GM18867 (cell line): Measurements from ENCODE around the gene PSG6.
"Not testable (repeated sequence)": the region's sequence is repeated elsewhere in the genome, so short reads cannot be mapped to it uniquely, and the experiment has no call there.

Experiments
- ATAC-seq: cut with Tn5 transposase; IDR thresholded peaks from one replicate; pipeline ENCODE4 v1.9.1; 2021; ENCODE audit warnings: mild to moderate bottlenecking, moderate library complexity; ENCODE audit not compliant: unreplicated experiment

PSG6 gene

DNA sequence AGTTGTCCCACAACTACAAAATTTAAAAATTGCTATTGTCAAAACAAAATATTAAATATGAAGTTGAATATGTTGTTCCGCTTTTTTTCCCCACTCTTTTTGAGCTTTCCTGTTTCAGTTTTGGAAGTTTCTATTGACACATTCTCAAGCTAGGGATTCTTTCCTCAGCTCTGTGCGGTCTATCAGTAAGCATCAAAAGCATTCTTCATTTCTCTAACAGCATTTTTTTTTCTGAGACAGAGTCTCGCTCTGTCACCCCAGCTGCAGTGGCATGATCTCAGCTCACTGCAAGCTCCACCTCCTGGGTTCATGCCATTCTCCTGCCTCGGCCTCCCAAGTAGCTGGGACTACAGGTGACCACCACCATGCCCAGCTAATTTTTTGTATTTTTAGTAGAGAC is 4.8 kb downstream of the PSG6 start:
- ATAC-seq = not testable (repeated sequence)

DNA sequence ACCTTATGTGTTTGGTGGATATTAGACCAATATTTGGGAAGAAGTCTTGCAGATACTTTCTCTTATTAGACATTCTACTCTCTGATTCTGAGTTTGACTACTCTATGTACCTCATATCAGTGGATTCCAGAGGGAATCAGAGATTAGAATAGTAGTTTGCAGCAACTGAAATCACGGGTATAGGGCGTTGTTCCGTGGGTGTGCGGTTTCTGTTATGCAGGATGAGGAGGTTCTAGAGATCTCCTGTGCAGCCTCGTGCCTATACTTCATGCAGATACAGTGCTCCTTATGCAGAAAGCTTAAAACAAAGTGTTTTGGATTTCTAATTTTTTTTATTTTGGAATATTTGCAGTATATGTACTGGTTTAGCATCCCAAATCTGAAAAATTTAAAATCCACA is 6.0 kb downstream of the PSG6 start:
- ATAC-seq = not testable (repeated sequence)

DNA sequence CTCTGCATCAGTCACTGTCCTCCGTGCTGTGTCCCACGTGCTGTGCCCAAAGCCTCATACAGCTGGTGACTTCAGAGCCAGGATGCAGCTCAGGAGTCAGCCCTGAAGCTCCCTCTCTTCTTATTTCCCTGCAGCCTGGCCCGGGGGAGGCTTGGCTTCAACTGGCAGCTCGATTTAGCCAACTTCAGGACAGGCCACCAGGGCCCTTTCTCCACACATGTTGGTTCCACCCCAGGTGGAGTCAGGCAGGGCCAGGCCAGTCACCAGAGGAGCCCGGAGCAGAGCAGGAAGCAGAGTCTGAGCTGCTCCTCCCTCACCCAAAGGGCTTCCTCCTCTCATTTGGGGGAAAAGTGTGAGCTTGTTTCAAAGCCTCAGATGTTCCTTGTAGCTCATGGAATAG is 11.5 kb downstream of the PSG6 start:
- not testable (repeated sequence) for ATAC-seq

DNA sequence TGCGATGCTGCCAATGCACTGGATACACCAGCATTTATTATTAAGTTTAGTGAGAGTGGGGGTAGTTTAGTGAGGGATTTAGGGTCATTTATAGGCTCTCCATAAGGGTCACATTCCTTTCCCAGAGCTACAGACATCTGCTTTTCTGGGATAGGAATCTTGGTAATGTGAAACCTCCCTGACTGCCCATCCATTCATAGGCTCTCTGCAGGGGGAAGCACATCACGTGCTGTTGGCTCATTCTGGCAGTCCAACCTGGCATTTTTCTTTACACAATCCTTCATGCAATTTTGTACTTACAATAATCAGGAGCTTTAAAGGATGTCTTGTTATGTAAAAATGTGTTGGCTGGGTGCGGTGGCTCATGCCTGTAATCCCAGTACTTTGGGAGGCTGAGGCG is 17.1 kb downstream of the PSG6 start:
- not testable (repeated sequence) for ATAC-seq

DNA sequence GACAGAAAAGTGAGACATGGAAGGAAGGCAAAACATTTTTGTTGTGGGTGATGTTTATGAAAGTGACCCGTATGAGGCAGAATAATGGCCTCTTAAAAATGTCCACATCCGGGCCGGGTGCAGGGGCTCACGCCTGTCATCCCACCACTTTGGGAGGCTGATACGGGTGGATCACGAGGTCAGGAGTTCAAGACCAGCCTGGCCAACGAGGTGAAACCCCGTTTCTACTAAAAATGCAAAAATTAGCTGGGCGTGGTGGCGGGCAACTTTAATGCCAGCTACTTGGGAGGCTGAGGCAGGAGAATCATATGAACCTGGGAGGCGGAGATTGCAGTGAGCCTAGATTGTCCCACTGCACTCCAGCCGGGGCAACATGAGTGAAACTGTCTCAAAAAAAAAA is 18.0 kb downstream of the PSG6 start:
- not testable (repeated sequence) for ATAC-seq

DNA sequence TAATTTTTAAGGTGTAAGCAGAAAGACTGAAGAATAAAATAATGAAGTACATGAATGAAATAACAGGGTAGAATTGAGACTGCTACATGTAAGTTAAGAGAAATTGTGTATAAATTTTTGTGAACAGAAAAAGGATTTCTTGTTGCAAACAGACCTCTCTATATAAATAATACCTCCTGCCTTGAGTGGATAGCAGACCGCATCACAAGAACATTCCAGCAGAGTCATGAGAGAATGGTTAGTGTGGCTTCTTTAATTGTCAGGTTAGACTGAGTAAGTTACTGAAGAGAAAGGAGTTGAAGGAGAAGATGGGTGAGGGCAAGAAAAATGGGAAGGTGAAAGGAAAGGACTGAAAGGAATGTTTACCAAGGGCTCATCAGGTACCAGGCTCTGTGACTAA is 18.6 kb downstream of the PSG6 start:
- ATAC-seq = not testable (repeated sequence)

DNA sequence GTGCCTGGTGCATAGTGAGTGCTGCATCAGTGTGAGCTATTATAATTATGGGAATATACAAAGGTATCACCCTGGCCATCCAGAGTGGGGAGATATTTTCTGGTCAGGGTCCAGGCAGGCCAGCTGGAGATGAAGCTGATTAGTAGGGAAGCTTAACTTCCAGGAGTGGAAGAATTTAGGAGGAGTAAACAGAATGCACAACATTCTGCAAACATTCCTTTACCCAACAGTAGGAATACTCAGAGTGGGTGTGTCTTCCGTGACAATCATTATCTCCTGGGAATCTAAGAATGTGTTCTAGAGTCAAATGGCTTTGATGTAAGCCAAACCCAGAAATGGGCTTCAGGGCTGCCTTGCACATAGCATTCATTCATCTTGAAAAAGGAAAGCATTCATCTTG is 19.0 kb downstream of the PSG6 start:
- ATAC-seq = not testable (repeated sequence)

DNA sequence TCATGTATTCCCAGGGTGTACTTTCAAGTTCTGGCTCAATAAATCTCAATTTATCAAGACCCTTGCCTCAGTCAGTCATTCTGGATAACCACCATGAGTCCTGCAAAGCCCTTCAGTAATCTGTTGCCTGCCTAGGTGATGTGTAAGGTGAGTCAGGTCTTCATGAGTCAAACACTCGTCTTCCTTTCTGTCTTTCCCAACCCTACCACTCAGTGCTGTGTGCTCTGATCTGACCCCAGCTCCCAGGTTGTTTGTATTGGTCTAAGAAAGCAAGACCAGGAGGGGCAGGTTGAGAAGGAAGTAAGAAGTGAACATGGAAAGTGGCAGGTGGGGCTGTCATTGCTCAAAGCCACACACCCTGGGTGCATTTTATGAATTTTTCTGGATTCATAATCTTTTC is 20.0 kb downstream of the PSG6 start:
- not testable (repeated sequence) for ATAC-seq

DNA sequence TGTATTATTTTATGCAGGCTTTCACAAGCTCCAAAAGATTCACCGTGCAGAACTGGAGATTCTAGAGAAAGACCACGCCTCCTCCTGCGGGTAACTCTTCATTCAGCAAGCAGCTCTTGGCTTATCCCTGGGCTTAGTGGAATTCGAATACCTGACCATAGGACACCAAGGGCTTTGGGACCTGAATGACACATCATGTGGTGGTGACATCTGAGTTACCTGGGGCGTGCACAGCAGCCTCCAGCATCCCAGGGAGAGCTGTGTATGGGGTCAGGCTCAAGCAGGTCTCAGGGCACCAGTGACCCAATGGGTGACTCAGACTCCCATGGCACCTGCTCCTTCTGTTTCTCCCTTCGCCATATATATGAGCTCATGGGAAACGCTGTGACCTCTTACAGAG is 27.2 kb downstream of the PSG6 start:
- not testable (repeated sequence) for ATAC-seq

DNA sequence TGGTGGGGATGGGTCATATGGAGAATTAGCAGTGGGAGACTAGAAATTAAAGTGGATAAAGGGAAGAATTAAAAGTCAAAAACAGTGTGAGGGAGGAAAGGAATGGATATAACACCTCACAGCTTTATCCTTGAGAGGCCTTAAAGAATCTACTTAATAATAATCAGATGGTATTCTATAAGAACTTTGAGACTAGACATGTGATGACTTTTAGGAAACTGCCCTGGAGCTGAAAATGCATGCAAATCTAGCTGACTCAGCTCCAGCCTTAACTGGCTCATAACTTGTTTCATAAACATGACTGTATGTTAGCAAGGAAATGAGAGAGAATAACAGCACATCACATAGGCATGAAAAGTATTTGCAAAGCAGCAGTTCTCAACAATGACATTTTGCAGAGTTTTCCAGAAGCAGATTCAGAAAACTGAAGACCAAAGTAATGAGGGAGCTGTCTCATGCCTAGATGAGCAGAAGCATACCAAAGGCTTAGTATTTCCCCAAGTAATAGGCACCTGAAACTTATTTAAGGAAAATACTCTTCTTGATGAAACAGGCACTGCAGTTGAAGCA is 29.7 kb downstream of the PSG6 start:
- not testable (repeated sequence) for ATAC-seq

DNA sequence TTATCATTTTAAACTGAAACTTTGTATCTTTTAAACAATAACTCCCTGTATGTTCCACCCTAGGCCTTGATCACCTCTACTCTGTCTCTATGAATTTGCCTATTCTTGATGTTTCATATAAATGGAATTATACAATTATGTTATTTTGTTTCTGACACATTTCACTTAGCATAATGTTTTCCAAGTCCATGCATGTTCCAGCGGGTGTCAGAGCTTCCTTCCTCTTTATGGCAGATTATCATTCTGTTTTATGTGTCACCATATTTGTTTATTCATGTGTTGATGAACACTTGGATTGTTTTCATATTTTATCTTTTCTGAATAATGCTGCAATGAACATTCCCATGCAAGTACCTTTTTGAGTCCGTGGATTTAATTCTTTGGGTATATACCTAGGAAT is 35.0 kb downstream of the PSG6 start:
- not testable (repeated sequence) for ATAC-seq

DNA sequence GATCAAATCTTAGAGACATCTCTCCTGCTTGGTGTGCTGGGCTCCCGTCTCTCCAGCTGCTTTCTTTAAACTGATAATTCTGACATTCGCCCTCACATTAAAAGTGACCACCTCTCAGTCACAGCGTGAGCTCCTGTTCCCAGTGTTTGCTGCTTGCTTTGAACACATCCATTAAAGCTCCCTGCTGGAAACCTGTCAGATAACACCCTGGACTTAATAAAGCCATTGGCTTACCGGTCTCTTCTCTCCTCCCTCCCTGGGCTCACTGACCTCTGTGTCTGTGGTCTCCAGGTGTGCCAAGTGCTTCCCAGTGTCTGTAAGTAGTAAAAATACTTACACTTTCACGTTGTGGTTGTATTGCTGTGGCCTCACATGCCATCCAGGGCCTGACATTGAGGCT is 35.7 kb downstream of the PSG6 start:
- ATAC-seq = not testable (repeated sequence)

DNA sequence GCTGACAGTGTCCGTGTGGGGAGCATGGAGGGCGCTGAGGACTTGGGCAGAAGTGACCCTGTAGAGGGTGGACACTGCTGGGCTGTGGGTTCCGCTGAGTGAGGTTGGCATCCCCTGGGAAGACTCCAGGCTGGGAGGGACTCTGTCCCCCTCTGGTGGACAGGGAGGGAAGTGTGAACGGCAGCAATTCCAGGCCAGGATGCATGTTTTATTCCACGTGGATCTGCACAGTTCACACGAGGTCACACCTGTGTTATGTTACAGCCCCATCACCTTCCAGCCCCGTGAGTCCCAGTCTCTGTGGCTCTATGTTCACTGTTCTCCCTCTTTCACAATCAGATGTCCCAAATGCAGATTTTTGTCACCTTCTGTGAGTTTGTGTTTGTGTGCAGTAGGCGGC is 36.4 kb downstream of the PSG6 start:
- not testable (repeated sequence) for ATAC-seq

DNA sequence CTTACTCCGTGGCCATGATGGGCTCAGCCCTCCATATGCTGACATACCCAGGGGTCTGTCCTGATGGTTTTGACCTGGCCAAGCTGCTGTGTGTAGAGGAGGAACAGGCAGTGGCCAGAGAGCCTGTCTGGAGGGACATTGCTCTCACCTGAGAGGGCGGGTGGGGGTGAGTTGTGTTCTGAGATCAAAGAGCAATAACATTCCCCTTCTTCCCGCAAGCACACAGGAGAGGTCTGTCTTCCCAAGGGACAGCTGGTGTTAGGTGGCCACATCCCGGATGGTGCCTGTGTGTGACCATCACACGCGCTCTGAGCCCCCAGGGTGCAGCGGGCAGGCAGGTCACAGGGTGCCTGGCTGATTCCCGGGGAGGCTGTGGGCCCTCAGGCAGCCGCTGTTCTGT is 37.1 kb downstream of the PSG6 start:
- not testable (repeated sequence) for ATAC-seq

DNA sequence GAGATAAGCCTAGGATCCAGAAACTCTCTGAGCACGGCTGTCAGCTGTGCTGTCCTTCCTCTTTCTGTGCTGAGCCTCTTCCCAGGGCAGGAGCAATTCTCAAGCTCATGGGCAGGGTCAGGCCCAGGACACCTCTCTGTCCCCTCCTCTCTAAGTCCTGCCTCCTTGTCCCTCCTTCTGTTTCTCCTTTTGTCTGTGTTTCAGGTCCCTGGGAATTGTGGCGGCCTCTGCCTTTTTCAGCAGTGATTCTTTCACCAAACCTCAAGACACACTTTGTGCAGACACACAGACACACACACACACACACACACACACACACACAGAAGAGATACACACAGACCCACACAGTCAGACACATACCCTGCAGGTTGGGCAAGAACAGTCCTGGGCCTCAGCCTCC is 38.1 kb downstream of the PSG6 start, which contains the start of gene PSG1:
Gene PSG1, minus strand, starts transcription at position 101 of the 400 bp plus-strand sequence. CDS start 132 bp downstream, outside the sequence.
- no peak for ATAC-seq

DNA sequence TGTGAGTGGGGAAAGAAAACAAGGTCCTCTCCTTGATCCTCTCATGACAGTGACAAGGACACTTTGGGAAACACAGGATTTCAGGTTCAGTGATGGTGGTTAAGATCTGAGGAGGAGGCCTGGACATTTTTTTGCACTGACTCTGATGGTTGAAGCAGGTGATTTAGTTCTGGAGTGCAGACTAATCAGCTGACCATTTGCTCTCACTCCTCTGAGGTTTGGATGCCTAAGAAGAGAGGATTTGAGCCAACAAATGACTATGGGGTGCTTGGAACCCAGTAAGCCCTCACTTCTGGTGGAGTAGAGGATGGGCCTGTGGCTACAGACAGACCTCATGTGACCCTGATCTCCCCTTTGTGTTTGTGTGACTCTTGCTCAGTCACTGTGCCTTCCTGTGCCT is 41.1 kb downstream of the PSG6 start:
- ATAC-seq = not testable (repeated sequence)

DNA sequence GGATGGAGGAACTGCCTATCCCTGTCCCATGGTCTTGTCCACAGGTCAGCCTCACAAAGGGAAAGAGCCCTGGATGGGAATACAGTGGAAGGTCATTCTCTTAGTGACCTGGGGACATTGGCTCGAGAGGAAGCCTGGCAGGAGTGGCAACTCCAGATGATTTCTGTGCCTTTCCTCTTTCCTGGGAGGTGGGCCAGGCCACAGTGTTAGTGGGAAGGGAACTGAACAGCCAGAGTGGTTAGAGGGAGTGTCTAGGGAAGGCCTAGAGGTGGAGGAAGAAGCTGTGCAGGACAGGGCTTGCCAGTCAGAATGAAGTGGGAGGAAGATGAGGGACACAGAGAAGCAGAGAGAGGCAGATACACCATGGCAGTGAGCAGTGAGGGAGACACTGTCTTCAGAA is 41.8 kb downstream of the PSG6 start:
- ATAC-seq = not testable (repeated sequence)

DNA sequence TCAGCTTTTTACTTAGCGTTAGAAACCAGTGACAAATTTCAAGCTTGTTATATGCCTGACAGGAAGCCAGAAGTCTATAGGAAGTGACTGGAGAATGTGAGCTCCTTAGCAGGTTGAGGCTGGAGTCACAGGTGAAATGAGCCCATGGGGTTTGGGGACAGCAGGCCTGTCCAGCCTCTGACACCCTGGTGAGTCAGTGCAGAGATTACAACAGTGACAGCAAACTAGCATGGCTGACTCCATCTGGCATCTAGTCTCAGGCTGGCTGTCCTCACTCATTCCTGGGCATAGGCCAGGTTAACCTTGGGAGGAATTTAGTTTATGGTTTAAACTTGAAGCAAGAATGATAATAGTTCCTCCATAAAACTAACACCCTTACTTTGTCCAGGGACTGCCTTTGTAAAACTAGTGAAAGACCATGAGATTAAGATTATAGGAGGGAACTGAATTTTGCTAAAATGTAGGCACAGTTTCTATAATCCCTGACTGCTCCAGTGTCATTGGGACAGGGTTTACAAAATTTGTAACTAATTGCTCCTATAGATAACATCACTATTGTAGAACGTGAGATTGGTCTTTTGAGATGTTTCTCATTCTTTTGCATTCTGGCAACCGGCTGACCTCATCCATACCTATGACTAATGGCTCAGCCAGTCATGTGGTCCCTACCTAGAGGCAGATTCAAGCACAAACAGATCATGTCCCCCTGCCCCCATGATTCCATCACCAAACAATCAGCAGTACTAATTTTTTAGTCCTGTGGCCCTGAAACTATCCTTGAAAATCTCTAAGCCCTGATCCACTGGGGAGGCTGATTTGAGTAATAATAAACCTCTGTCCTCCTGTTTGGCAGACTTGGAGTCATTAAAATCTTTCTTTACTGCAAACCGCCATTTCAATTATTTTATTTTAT is 42.5 kb downstream of the PSG6 start:
- ATAC-seq = not testable (repeated sequence)

DNA sequence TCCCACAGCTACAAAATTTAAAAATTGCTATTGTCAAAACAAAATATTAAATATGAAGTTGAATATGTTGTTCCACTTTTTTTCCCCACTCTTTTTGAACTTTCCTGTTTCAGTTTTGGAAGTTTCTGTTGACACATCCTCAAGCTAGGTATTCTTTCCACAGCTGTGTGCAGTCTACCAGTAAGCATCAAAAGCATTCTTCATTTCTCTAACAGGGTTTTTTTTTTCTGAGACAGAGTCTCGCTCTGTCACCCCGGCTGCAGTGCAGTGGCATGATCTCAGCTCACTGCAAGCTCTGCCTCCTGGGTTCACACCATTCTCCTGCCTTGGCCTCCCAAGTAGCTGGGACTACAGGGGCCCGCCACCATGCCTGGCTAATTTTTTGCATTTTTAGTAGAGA is 43.6 kb downstream of the PSG6 start:
- not testable (repeated sequence) for ATAC-seq

DNA sequence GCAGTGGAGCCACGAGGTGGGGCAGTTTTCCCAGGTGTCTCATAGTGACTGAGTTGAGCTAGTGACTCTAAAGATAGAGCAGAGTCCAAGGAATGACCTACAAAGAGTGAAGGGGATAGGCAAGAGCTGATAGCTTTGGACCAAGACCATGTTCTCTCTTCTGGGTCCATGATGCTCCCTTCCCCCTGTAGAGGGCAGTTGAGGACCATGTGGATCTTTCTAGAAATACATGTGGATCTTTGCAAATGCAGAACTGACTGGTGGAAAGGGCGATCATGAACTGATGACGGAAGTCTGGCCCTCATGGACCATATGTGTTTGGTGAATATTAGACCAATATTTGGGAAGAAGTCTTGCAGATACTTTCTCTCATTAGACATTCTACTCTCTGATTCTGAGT is 45.1 kb downstream of the PSG6 start:
- ATAC-seq = no peak

DNA sequence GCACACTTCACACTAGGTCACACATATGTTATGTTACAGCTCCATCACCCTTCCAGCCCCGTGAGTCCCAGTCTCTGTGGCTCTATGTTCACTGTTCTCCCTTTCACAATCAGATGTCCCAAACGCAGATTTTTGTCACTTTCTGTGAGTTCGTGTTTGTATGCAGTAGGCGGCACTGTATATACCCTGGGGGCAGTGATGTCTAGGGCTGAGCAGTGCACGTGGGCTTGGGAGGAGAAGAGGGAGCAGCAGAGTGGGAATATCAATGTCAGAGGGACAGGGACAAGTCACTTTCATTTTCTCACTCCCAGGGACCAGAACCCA is 60.2 kb downstream of the PSG6 start:
- no peak for ATAC-seq

DNA sequence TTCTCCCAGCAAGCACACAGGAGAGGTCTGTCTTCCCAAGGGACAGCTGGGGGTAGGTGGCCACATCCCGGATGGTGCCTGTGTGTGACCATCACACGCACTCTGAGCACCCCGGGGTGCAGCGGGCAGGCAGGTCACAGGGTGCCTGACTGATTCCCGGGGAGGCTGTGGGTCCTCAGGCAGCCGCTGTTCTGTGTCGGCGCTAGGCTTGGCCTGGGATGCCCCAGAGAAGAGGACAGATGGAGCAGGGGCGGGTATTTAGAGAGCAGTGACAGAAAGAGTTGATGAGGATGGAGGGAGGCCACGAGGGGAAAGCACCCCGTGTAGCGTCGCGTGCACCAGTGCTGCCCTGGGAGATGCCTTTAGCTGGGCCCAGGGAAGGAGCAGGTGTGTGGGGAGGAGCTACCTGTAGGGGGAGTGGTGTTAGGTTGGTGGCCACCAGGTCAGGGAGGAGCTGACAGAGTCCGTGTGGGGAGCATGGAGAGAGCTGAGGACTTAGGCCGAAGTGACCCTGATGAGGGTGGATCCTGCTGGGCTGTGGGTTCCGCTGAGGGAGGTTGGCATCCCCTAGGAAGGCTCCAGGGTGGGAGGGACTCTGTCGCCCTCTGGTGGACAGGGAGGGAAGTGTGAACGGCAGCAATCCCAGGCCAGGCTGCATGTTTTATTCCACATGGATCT is 60.7 kb downstream of the PSG6 start:
- not testable (repeated sequence) for ATAC-seq
